ENCODE measurements around the gene ADGRV1.

The ADGRV1 gene, protein sequence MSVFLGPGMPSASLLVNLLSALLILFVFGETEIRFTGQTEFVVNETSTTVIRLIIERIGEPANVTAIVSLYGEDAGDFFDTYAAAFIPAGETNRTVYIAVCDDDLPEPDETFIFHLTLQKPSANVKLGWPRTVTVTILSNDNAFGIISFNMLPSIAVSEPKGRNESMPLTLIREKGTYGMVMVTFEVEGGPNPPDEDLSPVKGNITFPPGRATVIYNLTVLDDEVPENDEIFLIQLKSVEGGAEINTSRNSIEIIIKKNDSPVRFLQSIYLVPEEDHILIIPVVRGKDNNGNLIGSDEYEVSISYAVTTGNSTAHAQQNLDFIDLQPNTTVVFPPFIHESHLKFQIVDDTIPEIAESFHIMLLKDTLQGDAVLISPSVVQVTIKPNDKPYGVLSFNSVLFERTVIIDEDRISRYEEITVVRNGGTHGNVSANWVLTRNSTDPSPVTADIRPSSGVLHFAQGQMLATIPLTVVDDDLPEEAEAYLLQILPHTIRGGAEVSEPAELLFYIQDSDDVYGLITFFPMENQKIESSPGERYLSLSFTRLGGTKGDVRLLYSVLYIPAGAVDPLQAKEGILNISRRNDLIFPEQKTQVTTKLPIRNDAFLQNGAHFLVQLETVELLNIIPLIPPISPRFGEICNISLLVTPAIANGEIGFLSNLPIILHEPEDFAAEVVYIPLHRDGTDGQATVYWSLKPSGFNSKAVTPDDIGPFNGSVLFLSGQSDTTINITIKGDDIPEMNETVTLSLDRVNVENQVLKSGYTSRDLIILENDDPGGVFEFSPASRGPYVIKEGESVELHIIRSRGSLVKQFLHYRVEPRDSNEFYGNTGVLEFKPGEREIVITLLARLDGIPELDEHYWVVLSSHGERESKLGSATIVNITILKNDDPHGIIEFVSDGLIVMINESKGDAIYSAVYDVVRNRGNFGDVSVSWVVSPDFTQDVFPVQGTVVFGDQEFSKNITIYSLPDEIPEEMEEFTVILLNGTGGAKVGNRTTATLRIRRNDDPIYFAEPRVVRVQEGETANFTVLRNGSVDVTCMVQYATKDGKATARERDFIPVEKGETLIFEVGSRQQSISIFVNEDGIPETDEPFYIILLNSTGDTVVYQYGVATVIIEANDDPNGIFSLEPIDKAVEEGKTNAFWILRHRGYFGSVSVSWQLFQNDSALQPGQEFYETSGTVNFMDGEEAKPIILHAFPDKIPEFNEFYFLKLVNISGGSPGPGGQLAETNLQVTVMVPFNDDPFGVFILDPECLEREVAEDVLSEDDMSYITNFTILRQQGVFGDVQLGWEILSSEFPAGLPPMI (N-terminal part only)

DNA sequence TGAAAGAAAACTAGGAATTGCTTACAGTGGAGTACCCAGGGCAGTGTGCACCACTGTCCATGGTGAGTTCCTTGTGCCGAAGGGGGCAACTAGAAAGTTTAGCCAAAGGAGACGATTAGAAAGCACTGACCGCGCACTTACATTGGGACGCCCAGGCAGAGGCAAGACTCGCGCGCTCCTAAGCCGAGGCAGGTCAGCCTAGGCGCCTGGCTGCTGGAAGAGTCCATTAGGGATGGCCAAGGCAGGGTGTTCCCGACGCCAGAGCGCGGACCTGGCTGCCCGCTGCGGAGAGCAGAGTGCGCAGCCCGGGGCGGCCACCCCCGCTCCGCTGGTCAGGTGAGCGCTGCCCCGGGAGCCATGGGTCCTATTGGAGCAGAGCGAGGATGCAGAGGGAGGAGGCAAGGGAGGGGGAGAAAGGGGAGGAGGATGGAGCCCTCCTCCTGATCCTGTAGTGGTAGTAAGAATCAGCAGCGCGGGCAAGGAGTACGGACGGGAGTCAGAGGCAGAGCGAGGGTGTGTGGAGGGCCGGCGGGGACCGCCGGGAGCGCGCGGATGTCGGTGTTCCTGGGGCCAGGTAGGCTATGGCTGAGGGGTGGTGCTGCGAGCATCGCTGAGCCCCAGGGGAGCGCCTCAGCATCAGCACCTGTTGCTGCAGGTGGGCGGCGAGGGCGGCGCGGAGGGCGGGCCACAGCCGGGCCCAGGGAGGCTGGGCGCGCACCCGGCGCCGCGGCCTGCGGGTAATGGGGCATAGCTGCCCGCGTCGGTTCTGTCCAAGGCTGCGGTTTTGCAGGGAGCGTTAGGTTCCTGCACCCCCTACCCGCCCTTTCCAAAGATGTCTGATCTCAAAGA is at the start of gene ADGRV1:
ADGRV1 (plus strand) TSS at position 454 of the 849 bp plus-strand sequence; CDS start at position 553, 99 bp downstream.
- no peak for DNase-seq (ENCODE audit: low read depth in 2 of 2)

DNA sequence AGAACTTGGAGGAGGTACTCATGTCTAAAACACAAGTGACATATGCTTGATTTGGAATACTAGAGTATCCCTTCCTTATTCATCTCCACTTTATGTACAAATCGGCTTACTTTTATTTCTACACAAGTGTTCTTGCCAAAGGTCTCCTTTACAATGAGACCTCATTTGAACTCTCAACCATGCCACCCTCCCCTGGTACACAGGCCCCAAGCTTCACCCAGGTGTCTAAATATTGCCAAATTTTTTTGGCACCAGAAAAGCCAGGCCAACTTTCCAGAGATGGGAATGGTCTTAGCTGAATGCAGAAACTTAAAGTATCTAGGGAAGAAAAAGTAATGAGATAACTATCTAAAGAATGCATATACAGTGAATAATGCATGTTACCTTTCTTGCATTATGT is 48.2 kb upstream of the ADGRV1 start:
- no peak for DNase-seq (ENCODE audit: low read depth in 2 of 2)

DNA sequence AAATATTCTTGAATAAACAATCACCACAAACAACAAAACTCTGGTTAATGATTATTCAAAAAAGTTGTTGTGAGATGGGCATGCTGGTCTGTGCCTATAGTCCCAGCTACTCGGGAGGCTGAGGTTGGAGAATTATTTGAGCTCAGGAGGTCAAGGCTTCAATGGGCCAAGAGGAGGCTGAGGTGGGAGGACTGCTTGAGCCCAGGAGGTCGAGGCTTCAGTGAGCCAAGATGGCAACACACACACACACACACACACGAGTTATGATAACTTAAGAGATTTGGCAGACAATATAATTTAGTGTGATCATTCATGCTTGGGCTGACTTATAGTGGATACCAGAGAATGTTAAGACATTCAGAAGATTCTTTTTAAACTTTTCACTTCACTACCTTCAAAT is 44.1 kb upstream of the ADGRV1 start:
- DNase-seq (ENCODE audit: low read depth in 2 of 2) = no peak

DNA sequence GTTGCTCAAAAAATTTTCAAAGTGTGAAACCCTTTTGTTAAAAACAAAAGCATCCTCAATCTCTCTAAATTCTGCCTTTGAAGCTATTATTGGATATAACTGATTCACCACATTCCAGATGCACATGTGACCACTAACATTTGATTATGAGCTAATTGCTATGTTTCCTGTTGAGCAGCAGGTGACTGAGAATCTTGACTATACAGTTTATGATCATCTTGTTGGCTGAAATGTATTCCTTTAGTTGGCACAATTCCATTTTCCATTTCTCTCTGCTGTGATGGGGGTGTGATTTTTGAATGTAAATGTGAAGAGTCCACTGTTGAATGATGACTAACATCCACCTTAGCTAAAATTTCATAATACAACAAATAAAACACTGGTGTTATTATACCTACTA is 39.9 kb upstream of the ADGRV1 start:
- DNase-seq (ENCODE audit: low read depth in 2 of 2) = no peak

DNA sequence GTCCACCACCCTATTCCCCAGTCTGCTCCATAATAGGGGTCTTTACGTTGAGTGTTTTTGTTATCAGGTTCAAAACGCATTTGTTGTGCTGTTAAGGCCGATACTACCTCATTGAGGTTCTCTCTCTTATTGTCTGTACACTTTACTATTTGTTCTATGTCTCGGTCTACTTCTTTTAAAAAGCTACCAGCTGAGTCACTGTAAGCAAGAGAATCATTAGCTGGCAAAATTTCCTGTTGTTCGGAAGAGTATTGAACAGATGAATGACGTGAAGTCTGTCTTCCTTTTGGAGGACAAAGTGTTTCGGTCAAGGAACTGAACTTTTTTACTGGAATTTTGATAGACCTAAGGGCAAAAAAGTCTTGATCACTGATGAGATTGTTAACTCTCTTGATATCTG is 39.5 kb upstream of the ADGRV1 start:
- no peak for DNase-seq (ENCODE audit: low read depth in 2 of 2)

DNA sequence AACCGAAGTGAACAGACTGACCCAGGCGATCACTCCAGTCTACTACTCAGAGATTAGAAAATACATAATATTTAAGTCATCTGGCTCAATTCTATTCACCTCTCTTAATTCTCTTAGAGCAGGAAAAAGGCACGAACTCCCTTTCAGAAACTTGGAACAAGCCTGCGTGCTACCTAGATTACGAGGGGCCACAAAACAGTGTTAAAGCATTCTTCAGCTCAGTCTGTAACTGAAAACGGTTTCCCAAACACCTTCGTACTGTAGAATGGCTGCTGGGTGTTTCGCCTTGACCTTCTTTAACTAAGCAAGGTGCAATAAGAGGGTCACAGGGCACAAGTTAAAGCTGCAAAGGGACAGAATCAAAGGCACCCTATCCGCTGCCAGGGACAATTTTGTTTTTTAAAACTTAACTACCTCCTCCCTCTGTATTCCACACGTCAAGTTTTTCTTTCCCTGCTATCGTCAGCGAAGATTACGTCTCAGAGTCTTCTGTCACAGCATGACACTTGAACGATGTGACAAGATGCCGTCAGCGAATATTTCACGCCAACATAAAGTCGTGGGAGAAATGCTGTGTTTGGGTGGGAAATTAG is 29.9 kb upstream of the ADGRV1 start:
- DNase-seq (ENCODE audit: low read depth in 2 of 2) = no peak

DNA sequence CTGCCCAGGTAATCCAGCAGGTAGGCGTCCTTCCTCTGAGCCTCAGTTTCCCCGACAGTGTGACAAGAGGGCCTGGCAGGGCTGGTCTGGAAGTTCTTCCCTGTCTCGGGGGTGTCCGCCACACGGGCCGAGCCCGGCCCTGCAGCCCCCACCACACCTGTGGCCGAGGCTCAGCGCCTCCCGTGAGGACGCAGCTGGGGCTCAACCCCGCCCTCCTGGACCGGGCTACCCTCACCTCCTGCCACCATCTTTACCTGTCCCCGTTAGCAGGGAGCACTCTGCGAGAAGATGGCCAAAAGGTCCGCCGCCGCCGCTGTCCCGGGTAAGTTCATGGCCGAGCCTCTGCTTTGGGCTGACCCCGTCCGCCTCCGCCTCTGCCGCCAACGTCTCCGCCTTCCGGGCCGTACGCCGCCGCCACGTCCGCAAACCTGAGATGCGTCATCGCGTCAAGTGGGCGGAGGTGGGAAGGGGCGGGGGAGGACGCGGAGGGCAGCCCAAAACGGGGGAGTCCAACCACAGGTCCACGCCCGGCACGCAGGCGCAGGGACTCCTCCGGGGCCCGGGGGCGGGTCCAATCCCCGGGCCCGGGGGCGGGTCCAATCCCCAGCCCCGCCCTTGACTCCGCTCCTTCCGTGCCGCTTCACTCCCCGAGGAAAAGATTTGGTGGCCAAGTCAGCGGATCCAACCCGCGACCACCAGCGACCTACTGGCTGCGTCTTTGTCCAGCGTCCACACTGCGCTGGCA is 29.2 kb upstream of the ADGRV1 start, which contains the start of gene LYSMD3:
LYSMD3 (minus strand) TSS at position 391 of the 745 bp plus-strand sequence. CDS start 4,295 bp downstream, outside the sequence.
- peak; percentile 90 to 93 for DNase-seq (ENCODE audit: low read depth in 2 of 2)

DNA sequence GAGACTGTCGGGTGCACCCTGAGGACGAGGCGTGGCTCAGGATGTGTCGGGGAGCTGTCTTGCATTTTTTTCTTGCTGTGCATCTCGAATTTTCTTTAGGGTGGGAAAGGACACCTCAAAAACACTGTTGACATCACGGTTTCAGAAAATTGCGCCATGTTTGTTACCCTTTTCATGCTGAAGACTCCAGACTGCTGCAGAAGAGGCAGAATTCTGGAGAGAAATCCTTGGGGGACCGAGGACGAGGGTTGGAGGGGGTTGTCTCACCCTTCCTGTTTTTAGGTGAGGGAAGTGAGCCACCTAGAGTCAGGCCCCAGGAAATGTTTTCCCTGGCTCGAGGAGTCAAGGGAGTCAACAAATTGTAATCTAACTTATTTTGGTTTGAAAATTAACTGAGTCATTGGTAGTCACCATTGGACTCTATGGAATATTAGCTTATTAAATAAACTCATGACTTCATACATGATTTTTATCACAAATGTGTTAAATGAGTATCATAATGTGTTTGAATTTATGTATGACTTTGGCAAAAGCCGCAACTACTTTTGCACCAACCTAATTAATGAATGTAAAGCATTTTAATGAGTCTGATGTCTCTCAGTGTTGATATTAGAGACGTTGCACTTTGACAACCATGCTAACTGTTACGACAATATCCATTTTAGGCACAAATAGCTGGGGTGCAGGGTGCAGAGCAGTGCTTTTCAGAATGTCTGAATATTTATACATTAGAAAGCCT is 28.5 kb upstream of the ADGRV1 start:
- peak; percentile 14 to 37 for DNase-seq (ENCODE audit: low read depth in 2 of 2)

DNA sequence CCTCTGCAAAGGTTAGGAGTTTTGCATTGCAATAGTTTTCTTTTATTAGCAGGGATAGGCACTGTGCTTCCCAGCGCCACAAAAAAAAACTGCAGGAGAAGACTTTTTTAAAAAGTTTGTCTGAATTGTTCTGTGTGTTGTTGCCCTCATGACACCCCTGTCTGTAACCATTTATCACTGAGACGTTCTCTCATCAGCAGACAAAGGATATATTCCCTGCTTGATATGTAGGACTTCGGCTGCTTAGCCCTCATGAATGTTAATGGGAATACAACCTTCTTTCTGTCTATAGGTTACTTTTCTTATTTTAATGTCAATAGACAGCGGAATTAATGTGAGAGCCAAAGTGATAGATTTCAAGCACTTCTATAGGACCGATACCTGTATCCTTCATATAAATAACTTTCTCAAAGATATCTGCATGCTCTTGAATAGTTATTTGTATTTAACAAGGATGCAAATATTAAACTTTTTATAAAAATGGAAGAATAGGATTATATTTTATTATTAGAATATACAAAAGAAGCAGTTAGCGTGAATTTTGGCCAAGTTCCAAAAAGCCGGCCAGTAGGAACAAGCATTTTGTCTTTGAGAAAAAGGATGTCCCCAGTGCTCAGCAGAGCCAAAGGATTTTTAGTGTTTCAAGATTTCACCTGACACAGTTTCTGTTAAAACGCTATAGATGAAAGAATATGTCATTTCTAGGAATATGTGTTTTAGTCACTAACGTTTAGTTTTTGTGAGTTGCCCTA is 27.7 kb upstream of the ADGRV1 start:
- no peak for DNase-seq (ENCODE audit: low read depth in 2 of 2)

DNA sequence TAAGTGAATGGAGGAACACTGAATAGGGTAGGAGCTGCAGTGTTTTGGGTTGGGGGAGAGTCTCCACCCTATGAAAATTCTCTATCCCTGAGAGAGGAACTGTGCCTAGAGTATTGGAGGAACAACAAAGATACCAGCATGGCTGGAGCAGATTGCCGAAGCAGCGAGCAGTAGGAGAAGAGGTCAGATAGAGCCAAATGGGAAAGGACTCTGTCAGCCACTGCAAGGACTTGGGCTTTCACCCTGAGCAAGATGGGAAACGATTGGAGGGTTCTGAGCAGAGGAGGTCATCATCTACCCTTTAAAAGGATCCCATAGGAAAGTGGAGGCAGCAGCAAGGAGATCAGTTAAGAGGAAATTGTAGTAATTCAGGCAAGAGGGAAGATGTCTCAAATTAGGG is 24.8 kb upstream of the ADGRV1 start:
- no peak for DNase-seq (ENCODE audit: low read depth in 2 of 2)

DNA sequence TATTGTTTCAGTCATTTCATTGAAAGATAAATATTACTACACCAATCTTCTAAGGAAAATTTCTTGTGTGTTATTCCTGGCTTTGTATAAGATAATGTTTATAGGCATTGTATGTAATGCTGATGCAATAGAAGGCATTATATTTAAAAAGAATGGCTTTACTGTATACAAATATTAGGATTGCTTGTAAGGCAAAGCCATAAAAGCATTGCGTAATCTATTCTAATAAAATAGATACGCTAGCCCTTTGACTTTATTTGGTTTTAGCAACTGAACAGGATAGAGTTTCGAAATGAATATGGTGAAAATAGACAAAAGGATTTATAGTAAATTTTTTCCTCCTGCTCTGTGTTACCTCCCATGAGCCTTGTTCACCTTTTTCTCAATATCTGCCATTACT is 23.7 kb upstream of the ADGRV1 start:
- no peak for DNase-seq (ENCODE audit: low read depth in 2 of 2)

DNA sequence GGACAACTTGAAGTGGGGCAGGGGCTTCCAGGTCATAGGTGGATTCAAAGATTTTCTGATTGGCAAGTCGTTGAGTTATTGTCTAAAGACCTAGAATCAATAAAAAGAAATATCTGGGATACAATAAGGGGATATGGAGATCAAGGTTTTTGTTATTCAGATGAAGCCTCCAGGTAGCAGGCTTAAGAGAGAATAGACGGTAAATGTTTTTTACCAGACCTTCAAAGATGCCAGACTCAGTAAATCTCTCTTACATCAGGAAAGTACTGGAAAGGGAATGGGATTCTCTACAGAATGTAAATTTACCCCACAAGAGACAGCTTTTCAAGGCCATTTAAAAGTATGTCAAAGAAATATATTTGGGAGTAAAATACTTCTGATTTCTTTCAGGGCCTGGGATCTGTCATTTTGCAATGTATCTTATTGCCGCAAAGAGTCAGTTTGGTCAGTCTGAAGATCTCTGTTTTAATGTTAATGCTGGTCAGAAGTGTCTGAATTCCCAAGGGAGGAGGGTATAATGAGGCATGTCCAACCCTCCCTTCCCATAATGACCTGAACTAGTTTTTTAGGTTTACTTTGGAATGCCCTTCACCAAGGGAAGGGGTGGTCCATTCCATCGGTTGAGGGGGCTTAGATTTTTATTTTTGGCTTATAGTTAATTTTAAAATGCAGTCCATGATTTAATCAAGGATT is 15.6 kb upstream of the ADGRV1 start:
- no peak for DNase-seq (ENCODE audit: low read depth in 2 of 2)

DNA sequence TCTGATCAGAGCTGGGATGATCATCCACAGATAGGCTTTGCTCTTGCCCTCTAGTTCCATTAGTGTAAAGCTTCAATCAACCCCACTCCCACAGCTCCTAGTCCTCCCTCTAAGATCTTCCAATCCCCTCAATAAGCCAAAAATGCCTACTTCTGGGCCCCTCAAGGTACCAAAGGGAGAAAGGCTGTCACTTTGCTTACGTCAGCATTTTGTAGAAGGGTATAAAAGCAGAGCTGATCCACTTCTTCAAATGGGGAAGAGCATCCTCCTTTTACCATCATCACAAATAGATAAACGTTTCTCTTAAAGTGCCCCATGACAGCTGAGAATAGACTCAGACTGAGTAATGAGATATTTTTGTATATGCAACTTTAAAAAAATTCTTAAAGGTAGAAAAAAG is 13.1 kb upstream of the ADGRV1 start:
- no peak for DNase-seq (ENCODE audit: low read depth in 2 of 2)

DNA sequence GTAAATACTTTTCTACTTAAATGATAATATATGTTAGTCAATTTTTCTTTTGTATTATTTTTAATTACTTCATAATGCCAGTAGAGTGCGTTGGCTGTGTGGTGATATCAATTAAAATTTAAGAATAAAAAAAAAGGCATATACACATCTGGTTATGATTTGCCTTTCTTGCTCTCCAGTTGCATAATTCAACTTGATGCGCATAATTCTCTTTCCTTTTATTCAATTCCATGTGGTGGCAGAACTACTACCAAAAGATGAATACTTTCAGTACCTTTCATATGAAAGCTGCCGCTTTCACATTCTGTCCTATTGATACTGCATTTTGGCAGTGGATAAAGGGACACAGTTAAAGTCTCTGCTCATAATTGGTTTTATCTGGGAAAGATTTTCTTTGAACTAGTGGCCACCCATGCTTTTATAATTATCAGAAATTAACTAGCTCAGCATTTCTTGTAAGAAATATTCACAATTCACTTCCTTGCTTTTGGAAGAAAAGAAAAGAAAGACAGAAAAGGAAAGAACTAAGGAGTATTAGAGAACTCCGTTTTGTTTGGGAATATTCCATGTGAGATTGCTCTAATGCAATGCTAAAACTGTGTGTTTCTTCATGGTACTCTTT is 12.3 kb upstream of the ADGRV1 start:
- no peak for DNase-seq (ENCODE audit: low read depth in 2 of 2)

DNA sequence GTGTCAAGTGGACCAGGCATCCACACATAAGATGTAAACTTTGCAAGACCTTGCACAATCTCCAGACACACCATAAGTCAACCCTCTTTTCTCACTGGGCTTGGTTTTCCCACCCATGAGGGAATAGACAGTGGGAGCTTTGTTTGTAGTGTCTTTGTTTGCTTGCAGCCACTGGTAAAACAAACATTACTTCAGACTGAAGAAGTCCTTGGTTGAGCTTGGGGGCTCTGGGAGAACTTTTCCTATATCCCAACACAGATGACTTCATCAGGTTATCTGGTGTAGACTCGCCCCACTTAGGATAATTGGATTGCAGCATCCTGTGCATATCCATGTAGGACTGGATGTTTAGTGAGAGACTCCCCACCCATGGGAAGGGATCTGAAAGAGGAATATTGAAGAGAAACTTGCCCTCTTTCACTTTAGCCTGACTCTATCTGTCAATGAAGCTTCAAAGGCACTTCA is 11.5 kb upstream of the ADGRV1 start:
- DNase-seq (ENCODE audit: low read depth in 2 of 2) = no peak

DNA sequence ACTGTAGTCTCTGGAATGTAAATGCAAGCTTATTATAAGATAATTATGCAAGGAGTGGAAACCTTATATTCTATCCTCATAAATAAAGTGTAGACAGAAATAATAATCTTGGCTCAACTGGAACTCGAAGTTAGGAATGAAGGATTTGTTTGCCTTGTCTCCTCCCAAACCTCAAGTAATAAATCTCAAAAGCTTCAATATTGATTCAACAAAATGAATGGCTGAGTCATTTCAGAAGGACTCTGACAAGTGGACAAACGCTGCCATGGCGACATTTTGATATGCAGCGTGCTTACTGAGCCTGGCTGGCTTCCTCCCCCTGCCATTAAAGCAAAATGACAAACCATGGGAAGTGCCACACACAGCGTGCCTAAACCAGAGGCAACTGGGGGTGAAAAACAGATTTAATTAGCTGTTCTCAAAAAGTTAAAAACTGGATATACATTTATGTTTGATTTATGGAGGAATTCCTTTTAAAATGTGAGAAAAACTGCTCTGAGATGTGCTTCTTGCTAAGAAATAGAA is 10.5 kb upstream of the ADGRV1 start:
- DNase-seq (ENCODE audit: low read depth in 2 of 2) = no peak

DNA sequence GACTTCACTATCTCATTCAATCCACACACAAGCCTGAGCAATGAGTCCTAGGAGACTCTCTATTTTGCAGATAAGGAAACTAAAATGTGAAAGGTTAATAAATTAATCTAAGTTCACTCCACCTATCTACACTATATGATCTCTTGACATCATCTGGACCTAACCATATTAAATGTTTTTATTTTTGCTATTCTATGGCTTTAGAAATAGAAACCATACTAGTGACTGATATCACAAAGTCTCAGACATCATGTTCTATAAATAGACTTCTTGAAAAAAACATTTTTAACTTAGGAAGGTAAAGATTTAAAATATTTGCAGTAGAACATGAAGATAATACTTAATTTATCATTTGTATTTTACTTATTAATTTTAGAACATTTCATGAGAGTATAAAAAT is 9.4 kb upstream of the ADGRV1 start:
- no peak for DNase-seq (ENCODE audit: low read depth in 2 of 2)
